SK-N-MC (cell line): ENCODE data around the gene RNF146.

ENCODE experiments used
- EZH2 ChIP-seq: fragments of 200-600 bp; sonication (generic); IDR thresholded peaks from one replicate; pipeline ENCODE4 v1.6.1; 2017; ENCODE audit warnings: antibody characterized with exemption
- FOXP2 ChIP-seq: optimal IDR thresholded peaks from 2 replicates; pipeline ENCODE3; 2011; ENCODE audit warnings: mild to moderate bottlenecking, moderate library complexity; ENCODE audit not compliant: insufficient read depth; ENCODE audit errors: extremely low read length, control extremely low read depth
- POLR2AphosphoS5 ChIP-seq: IDR thresholded peaks from 2 replicates; pipeline ENCODE4 v1.6.1; 2012; ENCODE audit warnings: mild to moderate bottlenecking, low read depth, low read length, borderline replicate concordance

DNA sequence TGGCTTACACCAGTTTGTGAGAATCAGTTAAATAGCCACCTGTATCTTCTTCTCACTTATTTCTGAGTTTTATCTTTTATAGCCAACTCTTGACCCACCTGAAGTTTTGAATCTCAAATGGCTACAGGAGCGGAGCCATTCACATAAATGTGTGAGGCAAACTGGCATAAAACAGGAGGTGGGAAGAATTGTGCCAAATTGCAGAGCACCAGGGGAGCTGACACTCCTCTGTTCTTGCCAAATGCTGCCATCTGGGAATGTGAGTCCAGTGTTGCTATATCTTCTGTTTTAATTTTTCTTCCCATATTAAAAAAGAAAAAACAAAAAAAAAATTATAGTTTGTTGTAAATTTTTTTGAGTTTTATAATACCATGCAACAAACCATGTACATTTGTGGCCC, 17.0 kb upstream of the RNF146 start:
- TF ChIP-seq POLR2AphosphoS5, result no peak
- TF ChIP-seq EZH2, result no peak
- no peak for TF ChIP-seq FOXP2
